Endodermal cell (in vitro differentiated cells): ENCODE data around the gene GTF2I. TPM values are rescaled to one million over a fixed set of nuclear protein-coding genes. Genes with fewer than 3 reads are reported as not detected.
A peak's percentile ranks its signal among the peaks of the same experiment; 100 is the strongest.

Experiments used
- DNase-seq: peaks from one replicate; pipeline ENCODE4 v3.0.0-alpha.2; 2017
- H3K27ac ChIP-seq: 2 replicates; pipeline ENCODE4 v1.5.1; 2013; ENCODE audit warnings: mild to moderate bottlenecking, low read depth, low read length, moderate library complexity
- H3K27me3 ChIP-seq: 2 replicates; pipeline ENCODE4 v1.6.1; 2013; ENCODE audit warnings: mild to moderate bottlenecking, low read length, moderate library complexity; ENCODE audit not compliant: insufficient read depth, control insufficient read depth, poor library complexity, severe bottlenecking
- H3K36me3 ChIP-seq: 2 replicates; pipeline ENCODE4 v1.7.0; 2013; ENCODE audit warnings: mild to moderate bottlenecking, low read length, moderate library complexity; ENCODE audit not compliant: control insufficient read depth, insufficient read depth
- H3K4me1 ChIP-seq: one replicate; pipeline ENCODE4 v1.7.0; 2013; ENCODE audit warnings: low read length; ENCODE audit not compliant: control insufficient read depth, insufficient read depth
- H3K4me3 ChIP-seq: 2 replicates; pipeline ENCODE4 v1.5.1; 2013; ENCODE audit warnings: mild to moderate bottlenecking, low read length, moderate library complexity
- H3K9ac ChIP-seq: 2 replicates; pipeline ENCODE4 v1.6.1; 2013; ENCODE audit warnings: mild to moderate bottlenecking, low read length, moderate library complexity; ENCODE audit not compliant: poor library complexity, severe bottlenecking; ENCODE audit errors: extremely low read depth
- H3K9me3 ChIP-seq: 2 replicates; pipeline ENCODE4 v1.6.1; 2013; ENCODE audit warnings: mild to moderate bottlenecking, low read length, moderate library complexity; ENCODE audit not compliant: control insufficient read depth
- H3K27ac Mint-ChIP-seq: 2 replicates; pipeline ENCODE4 v1.8.0; 2020; ENCODE audit warnings: mixed read lengths
- H3K27me3 Mint-ChIP-seq: 2 replicates; pipeline ENCODE4 v1.8.0; 2021; ENCODE audit warnings: mild to moderate bottlenecking, mixed read lengths; ENCODE audit not compliant: insufficient read depth
- H3K36me3 Mint-ChIP-seq: 2 replicates; pipeline ENCODE4 v1.8.0; 2020; ENCODE audit warnings: low read depth, mixed read lengths
- H3K4me1 Mint-ChIP-seq: 2 replicates; pipeline ENCODE4 v1.8.0; 2020; ENCODE audit warnings: mixed read lengths
- H3K4me3 Mint-ChIP-seq: 2 replicates; pipeline ENCODE4 v1.8.0; 2020; ENCODE audit warnings: mild to moderate bottlenecking, moderate library complexity, mixed read lengths
- H3K9me3 Mint-ChIP-seq: 2 replicates; pipeline ENCODE4 v1.8.0; 2020; ENCODE audit warnings: mild to moderate bottlenecking, mixed read lengths
- WGBS, 2 experiments: methylation state at CpG; one replicate each; pipeline versions ENCODE4 v1.1.5 to v1.1.7; 2013; ENCODE audit warnings: missing lambda C conversion rate in 2 of 2, mixed read lengths in 1 of 2; ENCODE audit not compliant: insufficient coverage in 1 of 2, insufficient read length in 1 of 2; 5-methylcytosine and 5-hydroxymethylcytosine counted together
- total RNA-seq, 2 donors: library from RNA; stranded (reverse); fragmentation: NEBNext Ultra II Directional in 1 of 2; extraction: Animal tissue kit (Norgen Biotek cat#: 25700) in 1 of 2; gene quantifications; 2 replicates in 1 of 2; 3 replicates in 1 of 2; pipeline ENCODE4 v1.2.1, GENCODE V29; 2021
- TF ChIP-seq, protein P1 (sequence below): fragments of 200-600 bp; sonication (generic); conservative IDR thresholded peaks from 2 replicates; pipeline ENCODE4 v1.5.0; 2021; ENCODE audit warnings: antibody characterized with exemption, mild to moderate bottlenecking

The GTF2I gene
- total RNA-seq, 2 donors from 2014 or later: 391 to 519 TPM

DNA sequence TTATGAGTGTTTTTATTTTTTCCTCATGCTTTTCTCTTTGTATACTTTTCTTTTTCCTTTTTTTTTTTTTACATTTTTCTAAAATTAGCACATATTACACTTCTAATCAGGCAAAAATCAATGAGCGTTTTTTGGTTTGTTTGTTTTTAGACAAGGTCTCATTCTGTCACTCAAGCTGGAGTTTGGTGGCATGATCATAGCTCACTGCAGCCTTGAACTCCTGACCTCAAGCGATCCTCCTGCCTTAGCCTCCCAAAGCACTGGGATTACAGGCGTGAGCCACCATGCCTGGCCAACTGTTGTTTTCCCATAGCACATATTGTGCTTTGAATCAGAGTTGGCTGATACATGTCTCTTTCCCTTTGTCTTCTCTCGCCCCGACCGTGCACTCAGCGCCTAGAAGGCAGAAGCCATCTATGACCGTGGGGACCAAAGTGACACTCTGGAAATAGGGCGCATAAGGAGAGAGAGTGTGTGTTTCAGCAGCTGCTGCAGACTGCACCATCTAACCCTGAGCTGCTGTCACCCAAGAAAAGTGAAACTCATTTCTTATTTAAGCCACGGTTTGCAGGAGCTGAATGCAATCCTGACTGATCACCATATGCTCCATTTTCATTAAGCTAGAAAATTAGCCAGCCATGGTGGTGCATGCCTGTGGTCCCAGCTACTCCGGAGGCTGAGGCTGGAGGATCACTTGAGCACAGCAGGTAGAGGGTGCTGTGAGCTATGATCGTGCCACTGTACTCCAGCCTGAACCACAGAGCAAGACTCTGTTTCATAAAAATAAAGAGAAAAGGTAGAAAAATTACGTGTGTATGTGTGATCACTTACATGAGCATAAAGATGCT is 41.4 kb upstream of the GTF2I start:
- Histone ChIP-seq H3K4me1 (peaks cover 5% of the 10 kb centered on the region), H3K36me3 (no peaks in the 10 kb centered on the region), H3K9me3 (no peaks in the 10 kb centered on the region), H3K27ac (no peak overlapping the region), H3K27me3 (no peaks in the 10 kb centered on the region), H3K9ac (no peak overlapping the region), H3K4me3 (no peak overlapping the region)
- Mint-ChIP-seq H3K27me3 (no peaks in the 10 kb centered on the region), H3K4me1 (peaks cover 12% of the 10 kb centered on the region), H3K4me3 (no peak overlapping the region), H3K27ac (no peak overlapping the region), H3K9me3 (no peaks in the 10 kb centered on the region), H3K36me3 (no peaks in the 10 kb centered on the region)
- TF ChIP-seq, protein P1, sequence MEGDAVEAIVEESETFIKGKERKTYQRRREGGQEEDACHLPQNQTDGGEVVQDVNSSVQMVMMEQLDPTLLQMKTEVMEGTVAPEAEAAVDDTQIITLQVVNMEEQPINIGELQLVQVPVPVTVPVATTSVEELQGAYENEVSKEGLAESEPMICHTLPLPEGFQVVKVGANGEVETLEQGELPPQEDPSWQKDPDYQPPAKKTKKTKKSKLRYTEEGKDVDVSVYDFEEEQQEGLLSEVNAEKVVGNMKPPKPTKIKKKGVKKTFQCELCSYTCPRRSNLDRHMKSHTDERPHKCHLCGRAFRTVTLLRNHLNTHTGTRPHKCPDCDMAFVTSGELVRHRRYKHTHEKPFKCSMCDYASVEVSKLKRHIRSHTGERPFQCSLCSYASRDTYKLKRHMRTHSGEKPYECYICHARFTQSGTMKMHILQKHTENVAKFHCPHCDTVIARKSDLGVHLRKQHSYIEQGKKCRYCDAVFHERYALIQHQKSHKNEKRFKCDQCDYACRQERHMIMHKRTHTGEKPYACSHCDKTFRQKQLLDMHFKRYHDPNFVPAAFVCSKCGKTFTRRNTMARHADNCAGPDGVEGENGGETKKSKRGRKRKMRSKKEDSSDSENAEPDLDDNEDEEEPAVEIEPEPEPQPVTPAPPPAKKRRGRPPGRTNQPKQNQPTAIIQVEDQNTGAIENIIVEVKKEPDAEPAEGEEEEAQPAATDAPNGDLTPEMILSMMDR: no peak
- WGBS, 2 experiments: 91 to 93% methylated on average over 13 of the region's 13 CpGs
- DNase-seq: no peak

DNA sequence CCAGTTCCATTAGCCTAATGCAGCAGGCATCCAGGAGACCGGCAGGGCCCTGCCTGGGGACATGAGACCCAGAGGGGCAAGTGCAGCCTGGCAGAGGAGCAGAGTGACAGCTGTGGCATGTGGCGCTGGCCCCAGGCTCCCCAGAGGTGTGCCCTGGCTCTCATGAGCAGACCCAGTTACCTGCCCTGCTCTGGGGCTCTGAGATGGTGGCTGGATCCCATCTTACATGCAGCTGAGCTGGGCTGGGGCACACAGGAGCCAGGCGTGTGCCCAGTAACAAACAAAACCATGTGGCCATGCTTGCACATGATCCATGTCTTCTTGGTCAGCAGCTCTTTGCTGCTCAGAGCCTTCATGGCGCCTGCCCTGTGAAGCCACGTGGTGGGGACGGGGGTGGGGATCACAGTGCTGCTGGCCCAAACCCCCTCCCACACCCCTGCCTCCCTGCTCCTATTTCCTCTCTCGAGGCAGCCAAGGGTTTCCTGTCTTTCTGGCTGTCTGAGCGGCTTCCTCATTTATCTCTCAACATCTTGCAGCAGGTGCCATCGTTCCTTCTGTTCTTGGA is 40.3 kb upstream of the GTF2I start:
- H3K4me3 Mint-ChIP-seq: no peak overlapping the region
- H3K9me3 Mint-ChIP-seq: no peaks in the 10 kb centered on the region
- peak; percentile 76 for DNase-seq
- WGBS, 2 experiments: 78 to 88% methylated on average over 5 to 9 of the region's 9 CpGs
- H3K9ac ChIP-seq: no peak overlapping the region
- no peaks in the 10 kb centered on the region for H3K27me3 Mint-ChIP-seq
- H3K9me3 ChIP-seq: no peaks in the 10 kb centered on the region
- no peaks in the 10 kb centered on the region for H3K36me3 ChIP-seq
- H3K4me1 ChIP-seq: peaks cover 5% of the 10 kb centered on the region
- H3K27ac ChIP-seq: no peak overlapping the region
- peaks cover 11% of the 10 kb centered on the region for H3K4me1 Mint-ChIP-seq
- no peaks in the 10 kb centered on the region for H3K27me3 ChIP-seq
- H3K36me3 Mint-ChIP-seq: no peaks in the 10 kb centered on the region
- peak overlapping the region; percentile 76 for H3K27ac Mint-ChIP-seq
- TF ChIP-seq, protein P1: no peak
- H3K4me3 ChIP-seq: no peak overlapping the region

DNA sequence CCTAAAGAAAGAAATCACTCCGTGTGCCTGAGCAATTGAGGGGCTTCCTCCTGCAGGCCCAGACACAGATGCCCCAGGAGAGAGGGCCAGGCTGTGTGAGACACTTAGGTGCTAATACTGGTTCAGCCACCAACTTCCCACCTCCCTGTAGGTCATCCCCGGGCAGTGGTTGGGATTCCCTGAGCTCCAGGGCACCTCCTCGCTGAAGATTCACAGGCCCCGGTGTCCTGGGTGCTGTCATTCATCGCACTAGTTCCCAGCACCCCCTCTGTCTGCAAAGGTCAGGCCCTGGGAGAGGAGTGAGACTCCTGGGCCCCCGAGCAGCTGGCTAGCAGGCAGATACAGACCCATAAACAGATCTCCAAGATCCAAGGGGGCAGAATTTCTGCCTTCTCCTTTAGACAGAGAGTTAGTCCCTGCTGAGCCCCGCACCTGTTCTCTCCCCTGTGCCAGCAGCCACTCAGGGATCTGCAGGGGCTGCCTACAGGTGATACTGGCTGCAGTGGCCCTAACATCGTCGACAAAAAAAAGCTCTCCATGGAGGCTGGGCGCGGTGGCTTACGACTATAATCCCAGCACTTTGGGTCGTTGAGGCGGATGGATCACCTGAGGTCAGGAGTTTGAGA is 38.2 kb upstream of the GTF2I start:
- TF ChIP-seq, protein P1: no peak
- peak; percentile 61 for DNase-seq
- H3K27ac Mint-ChIP-seq: no peak overlapping the region
- peak overlapping the region; percentile 8 for H3K27ac ChIP-seq
- H3K4me1 ChIP-seq: peaks cover 5% of the 10 kb centered on the region
- H3K36me3 Mint-ChIP-seq: no peaks in the 10 kb centered on the region
- no peaks in the 10 kb centered on the region for H3K27me3 Mint-ChIP-seq
- no peaks in the 10 kb centered on the region for H3K9me3 ChIP-seq
- peaks cover 5% of the 10 kb centered on the region for H3K4me1 Mint-ChIP-seq
- H3K9me3 Mint-ChIP-seq: no peaks in the 10 kb centered on the region
- no peak overlapping the region for H3K4me3 Mint-ChIP-seq
- H3K9ac ChIP-seq: no peak overlapping the region
- WGBS, 2 experiments: 83 to 89% methylated on average over 12 to 14 of the region's 14 CpGs
- H3K36me3 ChIP-seq: no peaks in the 10 kb centered on the region
- no peaks in the 10 kb centered on the region for H3K27me3 ChIP-seq
- no peak overlapping the region for H3K4me3 ChIP-seq
